Glomerular endothelial cell (primary cell): ENCODE results near the gene NOP56. TPM values are rescaled to one million over a fixed set of nuclear protein-coding genes. Genes with fewer than 3 reads are reported as not detected.
A peak's percentile ranks its signal among the peaks of the same experiment; 100 is the strongest.
"Not testable (repeated sequence)": the region's sequence is repeated elsewhere in the genome, so short reads cannot be mapped to it uniquely, and the experiment has no call there.

Source experiments
- DNase-seq: peaks from one replicate; pipeline ENCODE4 v3.0.0-alpha.2; 2011; ENCODE audit warnings: low read depth, low spot score; ENCODE audit errors: extremely low read depth
- total RNA-seq: library from RNA; depleted of rRNA; stranded (reverse); fragments of >200 nt; gene quantifications from 2 replicates; pipeline ENCODE4 v1.2.3, GENCODE V29; 2015

Gene NOP56
- total RNA-seq, 1 donor from 2014 or later: 123 TPM

- no peak for DNase-seq
These were observed 27.6 kb downstream of the NOP56 start for GRCh38 chr20:2680046-2680445.

- not testable (repeated sequence) for DNase-seq
These were observed 29.6 kb downstream of the NOP56 start for GRCh38 chr20:2682040-2682439.

GRCh38 chr20:2684817-2685216 is 32.4 kb downstream of the NOP56 start:
- not testable (repeated sequence) for DNase-seq

GRCh38 chr20:2687514-2687913 is 35.1 kb downstream of the NOP56 start:
- no peak for DNase-seq

GRCh38 chr20:2688041-2688591 is 35.7 kb downstream of the NOP56 start:
- peak; percentile 4 for DNase-seq

- no peak for DNase-seq
These were observed 37.8 kb downstream of the NOP56 start for GRCh38 chr20:2690213-2690612.

GRCh38 chr20:2690718-2691117 is 38.3 kb downstream of the NOP56 start:
- no peak for DNase-seq

GRCh38 chr20:2691127-2691526 is 38.7 kb downstream of the NOP56 start:
- no peak for DNase-seq

GRCh38 chr20:2691663-2692035 is 39.2 kb downstream of the NOP56 start:
- DNase-seq: no peak

- DNase-seq: no peak
These were observed 39.8 kb downstream of the NOP56 start, which contains the start of gene EBF4 for GRCh38 chr20:2692036-2692885. EBF4 (plus strand) TSS chr20:2692780; CDS start chr20:2693646, 866 bp downstream.

- no peak for DNase-seq
These were observed 40.5 kb downstream of the NOP56 start for GRCh38 chr20:2692886-2693285.

GRCh38 chr20:2693286-2694007 is 41.0 kb downstream of the NOP56 start:
- no peak for DNase-seq

- no peak for DNase-seq
These were observed 41.6 kb downstream of the NOP56 start for GRCh38 chr20:2694008-2694471.

GRCh38 chr20:2694519-2694918 is 42.1 kb downstream of the NOP56 start:
- DNase-seq: no peak

- no peak for DNase-seq
These were observed 43.0 kb downstream of the NOP56 start for GRCh38 chr20:2695206-2695983.

- not testable (repeated sequence) for DNase-seq
These were observed 43.6 kb downstream of the NOP56 start for GRCh38 chr20:2695984-2696525.

- DNase-seq: no peak
These were observed 44.2 kb downstream of the NOP56 start for GRCh38 chr20:2696646-2697045.

- DNase-seq: no peak
These were observed 45.3 kb downstream of the NOP56 start for GRCh38 chr20:2697768-2698167.

- DNase-seq: no peak
These were observed 45.9 kb downstream of the NOP56 start for GRCh38 chr20:2698186-2698817.

GRCh38 chr20:2698912-2699311 is 46.5 kb downstream of the NOP56 start:
- DNase-seq: no peak
